A549 (cell line): ENCODE measurements around the gene CEMP1. TPM values are rescaled to one million over a fixed set of nuclear protein-coding genes. Genes with fewer than 3 reads are reported as not detected.
A peak's percentile ranks its signal among the peaks of the same experiment; 100 is the strongest.

ENCODE experiments used
- ATAC-seq, 2 experiments: fragments of 200-7000 bp in 1 of 2; fragments of >200 bp in 1 of 2; cut with Nextera tagmentation in 1 of 2; cut with Tn5 transposase in 1 of 2; 3 replicates each; pipeline versions ENCODE4 v1.8.0 to v1.9.1; 2018 to 2020; ENCODE audit warnings: mild to moderate bottlenecking in 1 of 2, moderate library complexity in 1 of 2
- CTCF ChIA-PET: fragments of 300-600 bp; sonication (Branson Sonifier 250); formaldehyde crosslinking; extraction: SDS; loops from one replicate; lab custom pipeline; 2021; ENCODE audit warnings: antibody characterized with exemption, inconsistent platforms; lab: Yijun Ruan, JAX
- POLR2A ChIA-PET: fragments of 350-600 bp; formaldehyde crosslinking; extraction: SDS; loops from one replicate; lab custom pipeline; 2021; ENCODE audit warnings: antibody characterized with exemption, inconsistent platforms; lab: Yijun Ruan, JAX
- DNase-seq, 2 experiments: peaks; one replicate each; pipeline versions ENCODE4 v3.0.0 to v3.0.0-alpha.2; 2011 to 2016; ENCODE audit warnings: low read depth in 1 of 2, low spot score in 1 of 2
- FAIRE-seq: peaks from 2 replicates; lab custom pipeline; 2011; peaks lifted over from hg19 to GRCh38; lab: Jason Lieb, UNC
- H3K27ac ChIP-seq, 2 experiments: fragments of >200 bp; sonication (Bioruptor Twin); formaldehyde crosslinking; 3 replicates each; pipeline ENCODE4 v1.5.1; 2016 to 2017
- H3K4me1 ChIP-seq: fragments of >200 bp; sonication (Bioruptor Twin); formaldehyde crosslinking; 3 replicates; pipeline ENCODE4 v1.6.1; 2016
- H3K4me2 ChIP-seq: fragments of >200 bp; sonication (Bioruptor Twin); formaldehyde crosslinking; 3 replicates; pipeline ENCODE4 v1.6.1; 2016
- H3K4me3 ChIP-seq: fragments of >200 bp; sonication (Bioruptor Twin); formaldehyde crosslinking; 3 replicates; pipeline ENCODE4 v1.5.1; 2016
- H3K9me3 ChIP-seq: fragments of >200 bp; sonication (Bioruptor Twin); formaldehyde crosslinking; 3 replicates; pipeline ENCODE4 v1.6.1; 2016
- CBX8 ChIP-seq: fragments of 200-600 bp; sonication (generic); IDR thresholded peaks from 2 replicates; pipeline ENCODE4 v1.6.1; 2016
- CHD2 ChIP-seq: fragments of 150-350 bp; IDR thresholded peaks from 2 replicates; pipeline ENCODE4 v1.6.1; 2014; ENCODE audit warnings: low read length; ENCODE audit not compliant: partially characterized antibody
- CTCF ChIP-seq: fragments of >200 bp; sonication (Bioruptor Twin); formaldehyde crosslinking; IDR thresholded peaks from 3 replicates; pipeline ENCODE4 v1.5.1; 2016
- EHMT2 ChIP-seq: fragments of 200-600 bp; sonication (generic); IDR thresholded peaks from 2 replicates; pipeline ENCODE4 v1.6.1; 2016; ENCODE audit warnings: antibody characterized with exemption, low read depth, mild to moderate bottlenecking, moderate library complexity
- ELK1 ChIP-seq: fragments of 150-350 bp; IDR thresholded peaks from 2 replicates; pipeline ENCODE4 v1.6.1; 2014; ENCODE audit warnings: low read depth, mild to moderate bottlenecking, low read length
- EP300 ChIP-seq, 2 experiments: fragments of >200 bp; sonication (Bioruptor Twin); formaldehyde crosslinking; IDR thresholded peaks; 2 replicates in 1 of 2; 3 replicates in 1 of 2; pipeline ENCODE4 v1.6.1; 2016 to 2017
- ESRRA ChIP-seq: fragments of 150-350 bp; IDR thresholded peaks from 2 replicates; pipeline ENCODE4 v1.6.1; 2014; ENCODE audit warnings: mild to moderate bottlenecking, low read length, borderline replicate concordance
- FOSB ChIP-seq: fragments of 250-450 bp; sonication (Bioruptor Pico); IDR thresholded peaks from 2 replicates; pipeline ENCODE4 v1.5.0; 2020; ENCODE audit warnings: mild to moderate bottlenecking, moderate library complexity
- FOSL2 ChIP-seq, 2 experiments: fragments of 450-650 bp in 1 of 2; fragments of >200 bp in 1 of 2; sonication (Bioruptor Twin) in 1 of 2; formaldehyde crosslinking; IDR thresholded peaks; 2 replicates each; pipeline versions ENCODE4 v1.5.0 to v1.6.1; 2016 to 2020; ENCODE audit warnings: mild to moderate bottlenecking in 1 of 2, moderate library complexity in 1 of 2
- GATA3 ChIP-seq: IDR thresholded peaks from 2 replicates; pipeline ENCODE4 v1.6.1; 2012; ENCODE audit warnings: borderline replicate concordance
- HOXB13 ChIP-seq: fragments of 250-450 bp; sonication (Bioruptor Pico); IDR thresholded peaks from 2 replicates; pipeline ENCODE4 v1.5.0; 2020; ENCODE audit warnings: low read depth, mild to moderate bottlenecking, moderate library complexity
- HOXB5 ChIP-seq: fragments of 250-450 bp; sonication (Bioruptor Pico); IDR thresholded peaks from 2 replicates; pipeline ENCODE4 v1.5.0; 2020; ENCODE audit warnings: mild to moderate bottlenecking, moderate library complexity
- JUN ChIP-seq, 2 experiments: fragments of >200 bp; sonication (Bioruptor Twin); formaldehyde crosslinking; IDR thresholded peaks; 2 replicates in 1 of 2; 3 replicates in 1 of 2; pipeline ENCODE4 v1.6.1; 2016 to 2017
- KDM1A ChIP-seq: fragments of 200-600 bp; sonication (generic); IDR thresholded peaks from 2 replicates; pipeline ENCODE4 v1.6.1; 2016; ENCODE audit warnings: low read depth, mild to moderate bottlenecking
- KDM5A ChIP-seq: fragments of 200-600 bp; sonication (generic); IDR thresholded peaks from 2 replicates; pipeline ENCODE4 v1.6.1; 2016; ENCODE audit warnings: antibody characterized with exemption, mild to moderate bottlenecking
- MAX ChIP-seq: IDR thresholded peaks from 2 replicates; pipeline ENCODE4 v1.6.1; 2012
- MAZ ChIP-seq: fragments of 150-350 bp; IDR thresholded peaks from 2 replicates; pipeline ENCODE4 v1.6.1; 2014; ENCODE audit warnings: antibody characterized with exemption, low read depth, low read length, borderline replicate concordance
- NFE2L2 ChIP-seq: fragments of 150-350 bp; conservative IDR thresholded peaks from 2 replicates; pipeline ENCODE4 v1.6.1; 2014; ENCODE audit warnings: low read length
- NPAS2 ChIP-seq: fragments of 250-450 bp; sonication (Bioruptor Pico); IDR thresholded peaks from 2 replicates; pipeline ENCODE4 v1.8.0; 2022; ENCODE audit warnings: mild to moderate bottlenecking, moderate library complexity, borderline replicate concordance
- NR3C1 ChIP-seq: fragments of >200 bp; sonication (Bioruptor Twin); formaldehyde crosslinking; IDR thresholded peaks from 3 replicates; pipeline ENCODE4 v1.6.1; 2017
- PBX3 ChIP-seq: IDR thresholded peaks from 2 replicates; pipeline ENCODE4 v1.6.1; 2012
- PHF8 ChIP-seq: fragments of 200-600 bp; sonication (generic); IDR thresholded peaks from 2 replicates; pipeline ENCODE4 v1.6.1; 2016; ENCODE audit warnings: low read depth, mild to moderate bottlenecking, antibody characterized with exemption, moderate library complexity, borderline replicate concordance
- POLR2A ChIP-seq: IDR thresholded peaks from 2 replicates; pipeline ENCODE4 v1.6.1; 2012; ENCODE audit warnings: mild to moderate bottlenecking, low read length
- RAD21 ChIP-seq, 2 experiments: fragments of >200 bp in 1 of 2; sonication (Bioruptor Twin) in 1 of 2; formaldehyde crosslinking in 1 of 2; IDR thresholded peaks in 1 of 2; conservative IDR thresholded peaks in 1 of 2; 2 replicates in 1 of 2; 3 replicates in 1 of 2; pipeline ENCODE4 v1.6.1; 2012 to 2018; ENCODE audit warnings: inconsistent platforms in 1 of 2
- RCOR1 ChIP-seq: fragments of 150-350 bp; IDR thresholded peaks from 2 replicates; pipeline ENCODE4 v1.6.1; 2014; ENCODE audit warnings: antibody characterized with exemption, low read length, low read depth
- SMC3 ChIP-seq: fragments of >200 bp; sonication (Bioruptor Twin); formaldehyde crosslinking; IDR thresholded peaks from 3 replicates; pipeline ENCODE4 v1.6.1; 2018; ENCODE audit warnings: inconsistent platforms
- TFCP2L1 ChIP-seq: fragments of 250-450 bp; sonication (Bioruptor Pico); IDR thresholded peaks from 2 replicates; pipeline ENCODE4 v1.5.0; 2021; ENCODE audit warnings: mild to moderate bottlenecking
- USF2 ChIP-seq: fragments of 450-650 bp; IDR thresholded peaks from 2 replicates; pipeline ENCODE4 v1.6.1; 2014; ENCODE audit warnings: antibody characterized with exemption
- ZFP36 ChIP-seq: fragments of 450-650 bp; IDR thresholded peaks from 2 replicates; pipeline ENCODE4 v1.6.1; 2014; ENCODE audit warnings: borderline replicate concordance; ENCODE audit not compliant: partially characterized antibody
- ZNF302 ChIP-seq: fragments of 250-450 bp; sonication (Bioruptor Pico); IDR thresholded peaks from 2 replicates; pipeline ENCODE4 v1.9.0; 2021; ENCODE audit warnings: inconsistent platforms, mild to moderate bottlenecking, moderate library complexity
- WGBS: methylation state at CpG from one replicate; pipeline ENCODE4 v1.1.6; 2017; ENCODE audit errors: missing lambda C conversion rate; 5-methylcytosine and 5-hydroxymethylcytosine counted together
- polyA plus RNA-seq, 4 experiments: library from polyadenylated mRNA; depleted of rRNA in 3 of 4; stranded (reverse); fragments of >200 nt; fragmentation: RNase III in 1 of 4; extraction: RNeasy Plus Mini Kit Qiagen cat#74134 plus additional on column Dnase treatment in 1 of 4; gene quantifications; 2 replicates in 3 of 4; 3 replicates in 1 of 4; pipeline ENCODE4 v1.2.3, GENCODE V29; 2011 to 2017
- TF ChIP-seq, protein P1 (sequence below): fragments of 250-450 bp; sonication (Bioruptor Pico); IDR thresholded peaks from 2 replicates; pipeline ENCODE4 v1.5.0; 2020; ENCODE audit warnings: low read depth, mild to moderate bottlenecking, moderate library complexity
- TF ChIP-seq, protein P2 (sequence below): fragments of >200 bp; sonication (Bioruptor Twin); formaldehyde crosslinking; IDR thresholded peaks from 3 replicates; pipeline ENCODE4 v1.6.1; 2016

The CEMP1 gene
- polyA plus RNA-seq, 2 of the 4 experiments (the other 2 are of a cell fraction) = not detected

DNA sequence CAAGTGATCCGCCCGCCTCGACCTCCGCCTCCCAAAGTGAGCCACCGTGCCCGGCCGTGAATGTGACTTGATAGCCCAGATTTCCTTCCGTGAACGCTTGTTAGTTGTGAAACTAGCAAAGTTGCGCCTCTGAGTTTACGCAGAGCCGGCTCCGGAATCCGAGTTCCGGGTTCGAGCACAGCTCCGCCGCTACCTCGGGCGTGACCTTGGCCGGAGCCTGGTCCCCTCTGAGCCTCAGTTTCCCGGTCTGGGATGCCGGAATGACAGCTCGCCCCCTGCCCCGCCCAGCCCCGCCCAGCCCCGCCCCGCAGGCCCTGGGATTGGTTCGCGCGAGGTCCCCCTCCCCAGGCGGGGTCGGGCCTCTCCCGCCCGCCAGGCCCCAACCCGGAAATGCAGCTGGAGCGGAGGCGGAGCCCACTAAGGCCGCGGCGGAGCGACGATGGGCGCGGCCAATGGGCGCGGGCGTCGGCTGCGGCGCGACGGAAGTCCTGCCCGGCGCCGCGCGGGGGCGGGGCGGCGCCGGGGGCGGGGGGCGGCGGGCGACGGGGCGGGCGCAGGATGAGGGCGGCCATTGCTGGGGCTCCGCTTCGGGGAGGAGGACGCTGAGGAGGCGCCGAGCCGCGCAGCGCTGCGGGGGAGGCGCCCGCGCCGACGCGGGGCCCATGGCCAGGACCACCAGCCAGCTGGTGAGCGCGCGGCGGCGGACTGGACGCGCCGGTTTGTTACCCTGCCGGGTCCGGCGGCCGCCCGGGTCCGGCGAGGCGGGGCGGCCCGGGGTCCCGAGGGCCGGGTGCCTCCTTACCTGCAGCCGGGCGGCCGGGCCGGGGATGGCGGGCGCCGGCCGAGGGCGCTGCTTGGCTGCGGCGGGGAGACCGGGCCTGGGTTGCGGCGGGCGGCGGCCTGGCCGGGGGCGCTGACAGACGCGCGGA lies 6.5 kb upstream of the CEMP1 start, which contains the start of gene PDPK1:
PDPK1 (plus strand) TSS at position 571 of the 929 bp plus-strand sequence; CDS start at position 663, 92 bp downstream.
- H3K27ac ChIP-seq = peak within 1 kb of the TSS; percentile 78 to 96
- peak within 1 kb of the TSS; percentile 93 for H3K4me2 ChIP-seq
- no peaks in the 10 kb centered on the region for H3K9me3 ChIP-seq
- POLR2A ChIA-PET = interaction anchor here (0.6 kb wide), 1 partner anchor 330 kb away, joined by 4 read pairs; no protein-coding TSS in a partner anchor
- WGBS = 1% methylated on average over 39 of the region's 126 CpGs
- ATAC-seq (peak; percentile 89 to 92), DNase-seq (peak; percentile 77 to 95), FAIRE-seq (no peak)
- TF ChIP-seq CTCF (no peak), EHMT2 (no peak), PHF8 (no peak), KDM1A (no peak), POLR2A (peak; percentile 54), ZNF302 (CRISPR knock-in tag) (no peak), NPAS2 (CRISPR knock-in tag) (no peak), ESRRA (no peak), KDM5A (no peak), FOSL2 (IDR thresholded peaks at IDR 0.05) (no peak), FOSL2 (CRISPR knock-in tag; IDR thresholded peaks at IDR 0.05) (no peak), FOSB (CRISPR knock-in tag) (no peak), ELK1 (no peak), SMC3 (no peak), HOXB13 (CRISPR knock-in tag) (no peak), MAZ (peak; percentile 69; the same call in 1 of the 2 replicates), TFCP2L1 (CRISPR knock-in tag) (no peak), JUN (IDR thresholded peaks at IDR 0.05) (peak in 1 of 2 experiments; percentile 79; a peak in 2 of 5 replicates), ZFP36 (no peak), CBX8 (no peak), USF2 (no peak), RAD21 (conservative IDR thresholded peaks at IDR 0.05 in 1 of 2, IDR thresholded peaks at IDR 0.05 in 1 of 2) (no peak), RCOR1 (no peak), PBX3 (peak; percentile 88), GATA3 (no peak), NFE2L2 (no peak), EP300 (IDR thresholded peaks at IDR 0.05) (no peak), CHD2 (no peak), NR3C1 (no peak), MAX (no peak), HOXB5 (CRISPR knock-in tag) (no peak)
- TF ChIP-seq, protein P1, sequence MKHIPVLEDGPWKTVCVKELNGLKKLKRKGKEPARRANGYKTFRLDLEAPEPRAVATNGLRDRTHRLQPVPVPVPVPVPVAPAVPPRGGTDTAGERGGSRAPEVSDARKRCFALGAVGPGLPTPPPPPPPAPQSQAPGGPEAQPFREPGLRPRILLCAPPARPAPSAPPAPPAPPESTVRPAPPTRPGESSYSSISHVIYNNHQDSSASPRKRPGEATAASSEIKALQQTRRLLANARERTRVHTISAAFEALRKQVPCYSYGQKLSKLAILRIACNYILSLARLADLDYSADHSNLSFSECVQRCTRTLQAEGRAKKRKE (CRISPR knock-in tag) = no peak
- TF ChIP-seq, protein P2, sequence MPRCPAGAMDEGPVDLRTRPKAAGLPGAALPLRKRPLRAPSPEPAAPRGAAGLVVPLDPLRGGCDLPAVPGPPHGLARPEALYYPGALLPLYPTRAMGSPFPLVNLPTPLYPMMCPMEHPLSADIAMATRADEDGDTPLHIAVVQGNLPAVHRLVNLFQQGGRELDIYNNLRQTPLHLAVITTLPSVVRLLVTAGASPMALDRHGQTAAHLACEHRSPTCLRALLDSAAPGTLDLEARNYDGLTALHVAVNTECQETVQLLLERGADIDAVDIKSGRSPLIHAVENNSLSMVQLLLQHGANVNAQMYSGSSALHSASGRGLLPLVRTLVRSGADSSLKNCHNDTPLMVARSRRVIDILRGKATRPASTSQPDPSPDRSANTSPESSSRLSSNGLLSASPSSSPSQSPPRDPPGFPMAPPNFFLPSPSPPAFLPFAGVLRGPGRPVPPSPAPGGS = peak; percentile 56; the same call in 1 of the 3 replicates
- peaks cover 27% of the 10 kb centered on the region for H3K4me1 ChIP-seq
- peak within 1 kb of the TSS; percentile 55 for H3K4me3 ChIP-seq
- CTCF ChIA-PET = no interaction called here
